ENCODE measurements around the gene DYSF. TPM values are rescaled to one million over a fixed set of nuclear protein-coding genes. Genes with fewer than 3 reads are reported as not detected.

Gene DYSF
- total RNA-seq, 1 experiment from 2014 or later = 5.5 TPM

DNA sequence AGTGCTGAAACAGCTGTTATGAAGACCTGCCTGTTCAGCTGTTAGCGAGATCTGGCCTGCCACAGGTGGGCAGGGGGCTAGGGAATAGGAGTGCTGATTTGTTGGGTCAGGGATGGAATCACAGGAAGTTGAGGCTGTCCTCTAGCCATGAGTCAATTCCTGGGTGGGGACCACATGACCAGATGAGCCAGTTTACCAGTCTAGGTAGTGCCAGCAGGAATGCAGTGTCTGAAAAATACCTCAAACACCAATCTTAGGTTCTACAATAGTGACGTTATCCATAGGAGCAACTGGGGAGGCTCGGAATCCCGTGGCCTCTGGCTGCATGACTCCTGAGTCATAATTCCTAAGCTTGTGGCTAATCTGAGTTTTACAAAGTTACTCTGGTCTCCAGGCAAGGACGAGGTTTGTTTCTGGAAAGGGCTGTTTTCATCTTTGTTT, 44.9 kb downstream of the DYSF start:
- no peak for DNase-seq
- Histone ChIP-seq H3K9me3 (ENCODE audit: control insufficient read depth, low read depth, low read length) (no peaks in the 10 kb centered on the region), H3K4me2 (ENCODE audit: insufficient read depth, insufficient read length, low read length) (no peak overlapping the region), H3K18ac (ENCODE audit: insufficient read length, low read depth, low read length) (no peak overlapping the region), H3K56ac (ENCODE audit: insufficient read length, low read depth, low read length) (no peak overlapping the region), H3T11ph (ENCODE audit: low read length) (no peak overlapping the region), H4K20me1 (ENCODE audit: control insufficient read depth, insufficient read depth, insufficient read length) (no peaks in the 10 kb centered on the region), H4K8ac (replicated peaks; ENCODE audit: insufficient read length, low read depth, low read length) (no peak overlapping the region), H3K79me1 (ENCODE audit: insufficient read depth, low read depth, low read length, poor library complexity, severe bottlenecking) (no peaks in the 10 kb centered on the region), H3K27me3 (ENCODE audit: insufficient read depth, low read length) (no peaks in the 10 kb centered on the region), H3K14ac (ENCODE audit: insufficient read depth, low read length) (no peak overlapping the region), H3K4ac (ENCODE audit: low read depth, low read length) (no peak overlapping the region), H2AFZ (ENCODE audit: low read length) (no peak overlapping the region), H3K23ac (ENCODE audit: insufficient read length, low read depth, low read length) (no peak overlapping the region), H3K79me2 (ENCODE audit: insufficient read depth, low read length) (no peaks in the 10 kb centered on the region), H3K4me1 (ENCODE audit: insufficient read depth, low read length) (peaks cover 13% of the 10 kb centered on the region; the same call in 1 of the 2 replicates), H2AK5ac (ENCODE audit: insufficient read length, low read length) (no peak overlapping the region), H4K5ac (ENCODE audit: insufficient read length, low read depth, low read length) (no peak overlapping the region), H2BK20ac (ENCODE audit: low read depth, low read length, poor library complexity, severe bottlenecking) (no peak overlapping the region), H4K91ac (ENCODE audit: insufficient read length, low read depth, low read length) (no peak overlapping the region), H3K27ac (ENCODE audit: insufficient read length, low read depth, low read length) (no peak overlapping the region), H3K9ac (ENCODE audit: extremely low read depth, insufficient read length, low read length) (no peak overlapping the region), H2BK12ac (ENCODE audit: insufficient read length, low read depth, low read length) (no peak overlapping the region), H2BK15ac (ENCODE audit: low read depth, low read length) (no peak overlapping the region), H2BK120ac (ENCODE audit: low read depth, low read length, poor library complexity, severe bottlenecking) (no peak overlapping the region), H2BK5ac (ENCODE audit: insufficient read length, low read length) (no peak overlapping the region), H3K23me2 (ENCODE audit: insufficient read length, low read depth, low read length, poor library complexity, severe bottlenecking) (no peaks in the 10 kb centered on the region)
- no CpG with 5 or more reads among the region's 5 CpGs for WGBS (ENCODE audit: extremely low coverage, insufficient read length, low lambda C conversion rate)
- H3K4me3 Mint-ChIP-seq = no peak overlapping the region
- no peaks in the 10 kb centered on the region for H3K36me3 Mint-ChIP-seq (ENCODE audit: insufficient read depth in 1 of 3, low read depth in 3 of 3)
- H3K27me3 Mint-ChIP-seq (ENCODE audit: low read depth) = no peaks in the 10 kb centered on the region
- TF ChIP-seq, protein P1, sequence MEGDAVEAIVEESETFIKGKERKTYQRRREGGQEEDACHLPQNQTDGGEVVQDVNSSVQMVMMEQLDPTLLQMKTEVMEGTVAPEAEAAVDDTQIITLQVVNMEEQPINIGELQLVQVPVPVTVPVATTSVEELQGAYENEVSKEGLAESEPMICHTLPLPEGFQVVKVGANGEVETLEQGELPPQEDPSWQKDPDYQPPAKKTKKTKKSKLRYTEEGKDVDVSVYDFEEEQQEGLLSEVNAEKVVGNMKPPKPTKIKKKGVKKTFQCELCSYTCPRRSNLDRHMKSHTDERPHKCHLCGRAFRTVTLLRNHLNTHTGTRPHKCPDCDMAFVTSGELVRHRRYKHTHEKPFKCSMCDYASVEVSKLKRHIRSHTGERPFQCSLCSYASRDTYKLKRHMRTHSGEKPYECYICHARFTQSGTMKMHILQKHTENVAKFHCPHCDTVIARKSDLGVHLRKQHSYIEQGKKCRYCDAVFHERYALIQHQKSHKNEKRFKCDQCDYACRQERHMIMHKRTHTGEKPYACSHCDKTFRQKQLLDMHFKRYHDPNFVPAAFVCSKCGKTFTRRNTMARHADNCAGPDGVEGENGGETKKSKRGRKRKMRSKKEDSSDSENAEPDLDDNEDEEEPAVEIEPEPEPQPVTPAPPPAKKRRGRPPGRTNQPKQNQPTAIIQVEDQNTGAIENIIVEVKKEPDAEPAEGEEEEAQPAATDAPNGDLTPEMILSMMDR (conservative IDR thresholded peaks at IDR 0.05) = no peak
- peak overlapping the region in 1 of 3 experiments; percentile 10; a peak in 1 of 7 replicates for H3K27ac Mint-ChIP-seq
- H3K4me1 Mint-ChIP-seq = peaks cover 25 to 30% of the 10 kb centered on the region in 2 experiments
- no peaks in the 10 kb centered on the region for H3K9me3 Mint-ChIP-seq

Measured in H9 (cell line).